ENCODE data around the gene NPAS2.

NPAS2 gene

GRCh38 chr2:100819370-100820272, at the start of gene NPAS2:
Gene NPAS2, plus strand, starts transcription at chr2:100820139. Its CDS starts 84,616 bp downstream, at chr2:100904755.
- peak in 1 of 2 experiments; percentile 60 for DNase-seq

GRCh38 chr2:100771125-100771524, 48.8 kb upstream of the NPAS2 start:
- DNase-seq: no peak

GRCh38 chr2:100773538-100773937, 46.4 kb upstream of the NPAS2 start:
- no peak for DNase-seq

- DNase-seq: no peak
Measured at GRCh38 chr2:100776445-100776844, 43.5 kb upstream of the NPAS2 start.

- no peak for DNase-seq
Measured at GRCh38 chr2:100778637-100779450, 41.1 kb upstream of the NPAS2 start.

GRCh38 chr2:100779908-100780202, 40.1 kb upstream of the NPAS2 start:
- no peak for DNase-seq

GRCh38 chr2:100780203-100781008, 39.5 kb upstream of the NPAS2 start:
- peak; percentile 94 to 98 for DNase-seq

- DNase-seq: no peak
Measured at GRCh38 chr2:100781009-100781325, 39.0 kb upstream of the NPAS2 start.

- no peak for DNase-seq
Measured at GRCh38 chr2:100781523-100782379, 38.2 kb upstream of the NPAS2 start.

- DNase-seq: no peak
Measured at GRCh38 chr2:100782380-100782878, 37.5 kb upstream of the NPAS2 start.

- no peak for DNase-seq
Measured at GRCh38 chr2:100783987-100784386, 36.0 kb upstream of the NPAS2 start.

- no peak for DNase-seq
Measured at GRCh38 chr2:100784681-100785080, 35.3 kb upstream of the NPAS2 start.

GRCh38 chr2:100785626-100786296, 34.2 kb upstream of the NPAS2 start:
- no peak for DNase-seq

- DNase-seq: peak; percentile 58 to 92
Measured at GRCh38 chr2:100786297-100786658, 33.7 kb upstream of the NPAS2 start.

GRCh38 chr2:100786985-100787384, 33.0 kb upstream of the NPAS2 start:
- no peak for DNase-seq

GRCh38 chr2:100789361-100789760, 30.6 kb upstream of the NPAS2 start:
- no peak for DNase-seq

- no peak for DNase-seq
Measured at GRCh38 chr2:100791294-100791935, 28.5 kb upstream of the NPAS2 start.

GRCh38 chr2:100791936-100792308, 28.0 kb upstream of the NPAS2 start:
- DNase-seq: no peak

- DNase-seq: no peak
Measured at GRCh38 chr2:100793220-100793619, 26.7 kb upstream of the NPAS2 start.

- DNase-seq: no peak
Measured at GRCh38 chr2:100793982-100794381, 26.0 kb upstream of the NPAS2 start.

- no peak for DNase-seq
Measured at GRCh38 chr2:100796499-100797100, 23.3 kb upstream of the NPAS2 start.

Data from SW 1271 (cell line).